Measurements from ENCODE around the gene KRTAP5-8. TPM values are rescaled to one million over a fixed set of nuclear protein-coding genes. Genes with fewer than 3 reads are reported as not detected.

The KRTAP5-8 gene
- total and polyA plus RNA-seq, 4 donors, result 0.42 TPM; not detected in 3

DNA sequence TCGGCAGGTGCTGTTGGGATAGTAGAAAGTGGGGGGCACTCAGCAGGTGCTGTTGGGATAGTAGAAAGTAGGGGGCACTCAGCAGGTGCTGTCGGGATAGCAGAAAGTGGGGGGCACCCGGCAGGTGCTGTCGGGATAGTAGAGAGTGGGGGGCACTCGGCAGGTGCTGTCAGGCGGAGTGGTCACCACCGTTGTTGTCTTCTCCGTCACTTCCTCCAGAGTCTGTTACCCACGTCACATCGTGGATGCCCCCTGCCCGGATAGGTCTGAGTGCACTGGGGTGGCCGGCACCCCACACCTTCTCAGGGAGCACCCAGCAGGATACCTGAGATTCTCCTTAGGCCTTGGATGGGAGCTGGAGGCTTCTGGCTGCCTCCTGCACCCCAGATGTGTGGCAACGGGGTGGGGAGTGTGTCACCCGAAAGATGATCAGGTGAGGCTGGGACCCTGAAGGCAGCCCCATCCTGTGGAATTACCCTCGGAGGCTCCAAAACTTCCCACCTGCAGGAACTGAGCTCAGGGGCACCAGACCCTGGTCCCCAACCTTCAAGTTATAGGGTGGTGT lies 34.9 kb upstream of the KRTAP5-8 start:
- WGBS, 2 donors, result 93 to 97% methylated on average over 15 of the region's 15 CpGs
- H3K9me3 ChIP-seq (ENCODE audit: control insufficient read depth, low read length), result peaks cover 6% of the 10 kb centered on the region
- ATAC-seq (ENCODE audit: low FRiP score) (no peak), DNase-seq (peak in 1 of 2 donors; percentile 49)
- no peak overlapping the region for H3K4me3 ChIP-seq (ENCODE audit: low read length in 2 of 2)
- no peak overlapping the region for H3K27ac ChIP-seq (ENCODE audit: low read depth in 1 of 2, low read length in 2 of 2)
- H3K4me1 ChIP-seq (ENCODE audit: control insufficient read depth in 1 of 2, insufficient read depth in 2 of 2, low read length in 2 of 2), result no peaks in the 10 kb centered on the region
- intact Hi-C loops (cut with DNase I), result no loop called here
- H3K36me3 ChIP-seq (ENCODE audit: control insufficient read depth in 1 of 2, insufficient read depth in 2 of 2, low read length in 1 of 2), result peaks cover 9 to 11% of the 10 kb centered on the region in 2 donors
- no peaks in the 10 kb centered on the region for H3K27me3 ChIP-seq (ENCODE audit: control insufficient read depth in 1 of 2, insufficient read depth in 2 of 2, low read length in 1 of 2)

DNA sequence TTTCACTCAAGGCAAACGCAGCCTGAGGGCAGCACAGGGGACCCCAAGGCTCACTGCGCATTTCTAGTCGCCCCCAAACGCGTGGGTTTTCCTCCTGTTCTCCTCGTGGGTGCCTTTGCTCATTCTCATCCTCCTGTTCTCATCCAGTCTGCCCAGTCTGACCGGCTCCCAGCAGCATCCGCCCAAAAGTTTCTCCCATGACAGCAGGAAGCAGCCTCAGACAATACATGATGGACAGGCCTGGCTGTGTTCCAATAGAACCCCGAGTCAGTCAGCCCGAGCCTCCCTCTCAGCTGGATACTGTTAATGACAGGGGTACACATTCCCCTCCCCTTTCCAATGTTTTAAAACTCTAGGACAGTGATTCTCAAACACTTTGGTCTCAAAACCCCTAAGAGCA lies 33.3 kb upstream of the KRTAP5-8 start:
- DNase-seq, result no peak
- no peaks in the 10 kb centered on the region for H3K4me1 ChIP-seq (ENCODE audit: control insufficient read depth in 1 of 2, insufficient read depth in 2 of 2, low read length in 2 of 2)
- intact Hi-C loops (cut with DNase I), result no loop called here
- 61 to 63% methylated on average over 10 of the region's 10 CpGs for WGBS, 2 donors
- H3K27me3 ChIP-seq (ENCODE audit: control insufficient read depth in 1 of 2, insufficient read depth in 2 of 2, low read length in 1 of 2), result no peaks in the 10 kb centered on the region
- H3K9me3 ChIP-seq (ENCODE audit: control insufficient read depth, low read length), result peaks cover 6% of the 10 kb centered on the region
- H3K4me3 ChIP-seq (ENCODE audit: low read length in 2 of 2), result no peak overlapping the region
- H3K27ac ChIP-seq (ENCODE audit: low read depth in 1 of 2, low read length in 2 of 2), result no peak overlapping the region
- ATAC-seq (ENCODE audit: low FRiP score), result no peak
- peaks cover 7 to 9% of the 10 kb centered on the region in 2 donors for H3K36me3 ChIP-seq (ENCODE audit: control insufficient read depth in 1 of 2, insufficient read depth in 2 of 2, low read length in 1 of 2)

GRCh38 chr11:71505001-71505400 lies 32.8 kb upstream of the KRTAP5-8 start:
- Histone ChIP-seq H3K4me1 (ENCODE audit: control insufficient read depth in 1 of 2, insufficient read depth in 2 of 2, low read length in 2 of 2) (no peaks in the 10 kb centered on the region), H3K4me3 (ENCODE audit: low read length in 2 of 2) (no peak overlapping the region), H3K9me3 (ENCODE audit: control insufficient read depth, low read length) (peaks cover 6% of the 10 kb centered on the region), H3K36me3 (ENCODE audit: control insufficient read depth in 1 of 2, insufficient read depth in 2 of 2, low read length in 1 of 2) (peaks cover 7 to 8% of the 10 kb centered on the region in 2 donors), H3K27me3 (ENCODE audit: control insufficient read depth in 1 of 2, insufficient read depth in 2 of 2, low read length in 1 of 2) (no peaks in the 10 kb centered on the region), H3K27ac (ENCODE audit: low read depth in 1 of 2, low read length in 2 of 2) (no peak overlapping the region)
- intact Hi-C loops (cut with DNase I), result no loop called here
- no peak for DNase-seq
- ATAC-seq (ENCODE audit: low FRiP score), result no peak
- 77 to 85% methylated on average over 2 of the region's 2 CpGs for WGBS, 2 donors

DNA sequence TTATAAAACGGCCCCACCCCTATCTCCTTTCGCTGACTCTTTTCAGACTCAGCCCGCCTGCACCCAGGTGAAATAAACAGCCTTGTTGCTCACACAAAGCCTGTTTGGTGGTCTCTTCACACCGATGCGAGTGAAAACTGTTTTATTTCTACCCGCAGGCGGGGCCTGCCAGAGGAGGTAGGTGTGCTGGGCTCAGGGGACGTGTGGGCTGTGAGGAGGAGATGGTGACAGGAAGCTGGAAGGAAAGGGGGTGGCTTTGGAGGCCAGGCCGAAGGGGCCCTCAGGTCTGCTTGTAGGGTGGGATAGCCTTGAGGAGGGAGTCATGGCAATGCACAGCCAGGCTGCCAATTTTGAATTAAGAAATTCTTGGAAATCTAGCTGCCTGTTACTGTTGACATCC lies 32.0 kb upstream of the KRTAP5-8 start:
- H3K9me3 ChIP-seq (ENCODE audit: control insufficient read depth, low read length), result peaks cover 10% of the 10 kb centered on the region
- intact Hi-C loops (cut with DNase I), result no loop called here
- H3K27ac ChIP-seq (ENCODE audit: low read depth in 1 of 2, low read length in 2 of 2), result no peak overlapping the region
- 72 to 74% methylated on average over 9 of the region's 9 CpGs for WGBS, 2 donors
- peaks cover 7% of the 10 kb centered on the region in 2 donors for H3K36me3 ChIP-seq (ENCODE audit: control insufficient read depth in 1 of 2, insufficient read depth in 2 of 2, low read length in 1 of 2)
- H3K4me3 ChIP-seq (ENCODE audit: low read length in 2 of 2), result no peak overlapping the region
- peak in 1 of 2 donors; percentile 11 for DNase-seq
- no peaks in the 10 kb centered on the region for H3K27me3 ChIP-seq (ENCODE audit: control insufficient read depth in 1 of 2, insufficient read depth in 2 of 2, low read length in 1 of 2)
- no peaks in the 10 kb centered on the region for H3K4me1 ChIP-seq (ENCODE audit: control insufficient read depth in 1 of 2, insufficient read depth in 2 of 2, low read length in 2 of 2)
- no peak for ATAC-seq (ENCODE audit: low FRiP score)

DNA sequence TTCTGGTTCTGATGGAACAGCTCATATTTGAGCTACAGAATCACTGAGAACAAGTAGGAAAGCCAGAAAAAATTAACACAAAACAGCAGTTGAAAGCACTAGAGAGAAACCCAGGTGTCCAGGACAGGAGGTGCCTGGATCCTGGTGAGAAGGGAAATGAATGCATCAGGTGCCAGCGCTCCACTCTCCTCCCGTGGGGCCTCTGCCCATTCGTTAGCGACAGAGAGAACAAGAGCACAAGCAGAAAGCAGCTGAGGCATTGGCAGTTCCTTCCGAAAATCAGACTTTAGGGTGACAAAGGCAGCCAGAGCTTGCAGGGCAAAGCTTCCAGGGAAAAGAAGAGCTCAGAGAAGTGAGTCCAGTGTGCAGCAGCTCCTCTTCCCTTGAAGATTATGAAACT lies 30.7 kb upstream of the KRTAP5-8 start:
- no peaks in the 10 kb centered on the region for H3K27me3 ChIP-seq (ENCODE audit: control insufficient read depth in 1 of 2, insufficient read depth in 2 of 2, low read length in 1 of 2)
- no peaks in the 10 kb centered on the region for H3K4me1 ChIP-seq (ENCODE audit: control insufficient read depth in 1 of 2, insufficient read depth in 2 of 2, low read length in 2 of 2)
- H3K27ac ChIP-seq (ENCODE audit: low read depth in 1 of 2, low read length in 2 of 2), result no peak overlapping the region
- DNase-seq, result peak in 1 of 2 donors; percentile 17
- H3K9me3 ChIP-seq (ENCODE audit: control insufficient read depth, low read length), result peaks cover 10% of the 10 kb centered on the region
- no peak for ATAC-seq (ENCODE audit: low FRiP score)
- H3K4me3 ChIP-seq (ENCODE audit: low read length in 2 of 2), result no peak overlapping the region
- WGBS, 2 donors, result 91 to 92% methylated on average over 5 of the region's 5 CpGs
- intact Hi-C loops (cut with DNase I), result no loop called here
- H3K36me3 ChIP-seq (ENCODE audit: control insufficient read depth in 1 of 2, insufficient read depth in 2 of 2, low read length in 1 of 2), result peaks cover 7% of the 10 kb centered on the region in 2 donors

DNA sequence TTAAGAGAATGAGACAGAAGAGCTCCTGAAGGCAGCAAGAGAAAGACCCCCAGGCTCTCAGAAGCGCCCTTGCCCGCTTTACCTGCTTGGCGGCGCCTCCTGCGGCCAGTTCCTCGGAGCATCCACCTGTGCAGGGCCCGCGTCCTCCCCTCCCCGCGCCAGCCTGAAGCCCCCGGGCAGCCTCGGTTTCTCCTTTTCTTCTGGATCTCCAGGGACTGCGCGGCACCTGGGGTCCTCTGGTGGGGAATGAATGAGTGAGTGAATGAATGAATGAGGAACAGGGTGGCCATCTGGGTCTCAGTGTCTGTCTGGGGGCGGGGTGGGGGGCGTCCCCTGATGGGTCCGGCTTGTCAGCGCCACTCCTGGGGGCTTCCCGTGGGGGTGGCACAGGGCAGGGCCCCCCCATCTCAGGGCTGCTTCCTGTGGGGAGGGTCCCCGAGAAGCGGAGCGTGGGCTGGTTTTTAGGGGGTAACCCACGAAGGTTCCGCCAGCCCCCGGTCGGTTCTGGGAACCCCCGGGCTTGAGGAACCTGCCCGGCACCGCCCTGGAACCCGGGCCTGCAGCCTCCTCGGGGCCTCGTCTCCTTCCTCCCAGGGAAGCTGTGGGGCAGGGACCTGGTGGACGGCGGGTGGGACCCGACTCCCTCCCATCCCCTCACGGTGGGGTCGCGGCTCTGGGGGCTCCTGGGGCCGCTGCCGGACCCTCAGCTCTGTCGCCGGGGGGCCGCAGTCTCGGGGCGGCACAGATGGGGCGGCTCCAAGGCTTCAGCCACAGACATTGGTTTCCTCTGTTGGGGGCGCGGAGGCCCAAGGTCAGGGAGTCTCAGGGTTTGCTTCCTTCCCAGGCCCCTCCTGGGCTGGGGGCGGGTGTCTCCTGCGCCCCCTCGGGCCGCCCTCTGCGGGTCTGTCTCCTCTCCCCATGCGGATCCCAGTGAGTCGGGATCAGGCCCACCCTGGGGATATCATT lies 19.0 kb upstream of the KRTAP5-8 start:
- DNase-seq (peak in 1 of 2 donors; percentile 71), ATAC-seq (ENCODE audit: low FRiP score) (no peak)
- intact Hi-C loops (cut with DNase I), result no loop called here
- 93% methylated on average over 53 to 55 of the region's 55 CpGs for WGBS, 2 donors
- Histone ChIP-seq H3K27me3 (ENCODE audit: control insufficient read depth in 1 of 2, insufficient read depth in 2 of 2, low read length in 1 of 2) (no peaks in the 10 kb centered on the region), H3K36me3 (ENCODE audit: control insufficient read depth in 1 of 2, insufficient read depth in 2 of 2, low read length in 1 of 2) (no peaks in the 10 kb centered on the region), H3K4me3 (ENCODE audit: low read length in 2 of 2) (no peak overlapping the region), H3K9me3 (ENCODE audit: control insufficient read depth, low read length) (no peaks in the 10 kb centered on the region), H3K27ac (ENCODE audit: low read depth in 1 of 2, low read length in 2 of 2) (no peak overlapping the region), H3K4me1 (ENCODE audit: control insufficient read depth in 1 of 2, insufficient read depth in 2 of 2, low read length in 2 of 2) (no peaks in the 10 kb centered on the region)

DNA sequence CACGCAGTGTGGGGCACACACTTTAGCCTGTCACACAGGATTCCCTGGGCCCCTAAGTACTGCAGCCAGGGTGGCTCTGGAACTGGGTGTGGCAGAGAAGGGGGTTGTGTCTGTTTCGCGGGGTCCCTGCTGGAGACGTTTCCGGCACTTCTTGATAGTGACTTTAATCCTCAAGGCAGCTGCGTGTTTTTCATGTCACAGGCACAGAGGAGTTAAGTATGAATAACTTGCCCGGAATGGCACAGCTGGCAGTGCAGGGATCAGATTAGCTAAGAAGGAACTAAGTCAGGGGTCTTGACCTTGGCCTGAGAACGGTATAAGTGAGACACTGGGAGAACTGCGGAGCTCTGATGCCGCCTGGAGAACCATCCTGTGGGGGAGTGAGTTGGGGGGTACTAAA lies 18.3 kb upstream of the KRTAP5-8 start:
- WGBS, 2 donors, result 66% methylated on average over 10 of the region's 10 CpGs
- no peaks in the 10 kb centered on the region for H3K9me3 ChIP-seq (ENCODE audit: control insufficient read depth, low read length)
- no peak overlapping the region for H3K27ac ChIP-seq (ENCODE audit: low read depth in 1 of 2, low read length in 2 of 2)
- DNase-seq, result peak in 1 of 2 donors; percentile 34
- ATAC-seq (ENCODE audit: low FRiP score), result no peak
- intact Hi-C loops (cut with DNase I), result no loop called here
- no peaks in the 10 kb centered on the region for H3K4me1 ChIP-seq (ENCODE audit: control insufficient read depth in 1 of 2, insufficient read depth in 2 of 2, low read length in 2 of 2)
- H3K27me3 ChIP-seq (ENCODE audit: control insufficient read depth in 1 of 2, insufficient read depth in 2 of 2, low read length in 1 of 2), result no peaks in the 10 kb centered on the region
- H3K4me3 ChIP-seq (ENCODE audit: low read length in 2 of 2), result no peak overlapping the region
- no peaks in the 10 kb centered on the region for H3K36me3 ChIP-seq (ENCODE audit: control insufficient read depth in 1 of 2, insufficient read depth in 2 of 2, low read length in 1 of 2)

DNA sequence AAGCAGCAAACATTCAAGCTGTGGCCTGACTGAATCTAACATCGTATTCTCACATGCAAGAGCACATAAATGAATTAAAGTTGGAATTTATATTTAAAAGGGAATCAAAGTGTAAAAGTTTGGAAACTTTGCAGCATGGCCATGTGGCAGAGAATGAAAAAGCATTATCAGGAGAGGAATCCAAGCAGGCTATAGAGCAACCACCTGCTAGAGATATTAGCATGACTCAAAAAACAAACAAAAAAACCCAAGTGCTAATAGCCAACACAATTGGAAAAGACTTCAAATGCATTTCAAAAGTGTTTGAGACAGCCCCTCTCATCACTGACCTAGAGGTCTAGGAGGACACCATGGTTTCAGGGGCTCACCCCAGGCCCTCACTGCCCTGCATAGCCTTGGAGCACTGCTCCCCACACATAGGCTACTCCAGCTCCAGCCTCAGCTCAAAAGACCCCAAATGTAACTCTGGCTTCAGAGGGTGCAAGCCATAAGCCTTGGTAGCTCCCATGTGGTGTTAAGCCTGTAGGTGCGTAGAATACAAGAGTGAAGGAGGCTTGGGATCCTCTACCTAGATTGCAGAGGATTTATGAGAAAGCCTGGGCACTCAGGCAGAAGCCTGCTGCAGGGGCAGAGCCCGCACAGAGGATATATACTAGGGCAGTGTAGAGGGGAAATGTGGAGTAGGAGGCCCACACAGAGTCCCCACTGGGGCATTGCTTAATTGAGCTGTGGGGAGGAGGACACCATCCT lies 12.5 kb upstream of the KRTAP5-8 start:
- Histone ChIP-seq H3K27ac (ENCODE audit: low read depth in 1 of 2, low read length in 2 of 2) (no peak overlapping the region), H3K9me3 (ENCODE audit: control insufficient read depth, low read length) (peaks cover 2% of the 10 kb centered on the region), H3K36me3 (ENCODE audit: control insufficient read depth in 1 of 2, insufficient read depth in 2 of 2, low read length in 1 of 2) (no peaks in the 10 kb centered on the region), H3K27me3 (ENCODE audit: control insufficient read depth in 1 of 2, insufficient read depth in 2 of 2, low read length in 1 of 2) (no peaks in the 10 kb centered on the region), H3K4me3 (ENCODE audit: low read length in 2 of 2) (no peak overlapping the region), H3K4me1 (ENCODE audit: control insufficient read depth in 1 of 2, insufficient read depth in 2 of 2, low read length in 2 of 2) (no peaks in the 10 kb centered on the region)
- no peak for ATAC-seq (ENCODE audit: low FRiP score)
- DNase-seq, result peak in 1 of 2 donors; percentile 13
- 63 to 75% methylated on average over 3 of the region's 3 CpGs for WGBS, 2 donors
- intact Hi-C loops (cut with DNase I), result no loop called here

Measured in aorta (tissue), 5 donors.